IMR-90 (cell line): ENCODE measurements around the gene TP53AIP1. TPM values are rescaled to one million over a fixed set of nuclear protein-coding genes. Genes with fewer than 3 reads are reported as not detected.

Source experiments
- ATAC-seq: fragments of 200-7000 bp; cut with Tn5 transposase; 2 replicates; pipeline ENCODE4 v1.9.1; 2020; ENCODE audit warnings: low read depth, mild to moderate bottlenecking, moderate library complexity
- BruUV-seq: library from RNA; stranded (reverse); fragments of 400-500 nt; replicated peaks from 2 replicates; lab custom pipeline; 2021; lab: Mats Ljungman, UMichigan
- CTCF ChIA-PET: fragments of 300-600 bp; formaldehyde crosslinking; extraction: SDS; loops from one replicate; lab custom pipeline; 2021; ENCODE audit warnings: antibody characterized with exemption; lab: Yijun Ruan, JAX
- POLR2A ChIA-PET: fragments of 300-600 bp; sonication (Branson Sonifier 250); formaldehyde crosslinking; loops from one replicate; lab custom pipeline; 2022; ENCODE audit warnings: antibody characterized with exemption; ENCODE audit not compliant: unreplicated experiment; lab: Charles Lee
- DNase-seq: peaks from one replicate; pipeline ENCODE4 v3.0.0; 2013
- H2AFZ ChIP-seq: replicated peaks from 2 replicates; pipeline ENCODE3; 2013; ENCODE audit warnings: low read length, mild to moderate bottlenecking; ENCODE audit not compliant: poor library complexity
- H2AK5ac ChIP-seq: 2 replicates; pipeline ENCODE4 v1.6.1; 2013; ENCODE audit warnings: low read depth, low read length, inconsistent platforms
- H2AK9ac ChIP-seq: replicated peaks from 2 replicates; pipeline ENCODE3; 2013; ENCODE audit warnings: mild to moderate bottlenecking, low read depth, low read length, moderate library complexity; ENCODE audit not compliant: poor library complexity
- H2BK120ac ChIP-seq: 2 replicates; pipeline ENCODE4 v1.6.1; 2013; ENCODE audit warnings: low read depth, low read length, inconsistent platforms
- H2BK15ac ChIP-seq: 3 replicates; pipeline ENCODE4 v1.6.1; 2013; ENCODE audit warnings: low read depth, low read length, inconsistent platforms
- H2BK20ac ChIP-seq: 2 replicates; pipeline ENCODE4 v1.6.1; 2013; ENCODE audit warnings: low read depth, mild to moderate bottlenecking, inconsistent platforms, low read length, moderate library complexity
- H2BK5ac ChIP-seq: 2 replicates; pipeline ENCODE4 v1.6.1; 2013; ENCODE audit warnings: mild to moderate bottlenecking, low read depth, low read length, inconsistent platforms; ENCODE audit not compliant: poor library complexity, severe bottlenecking
- H3K14ac ChIP-seq: replicated peaks from 2 replicates; pipeline ENCODE4 v1.6.1; 2013; ENCODE audit warnings: low read depth, low read length, inconsistent platforms
- H3K18ac ChIP-seq: 2 replicates; pipeline ENCODE4 v1.6.1; 2013; ENCODE audit warnings: low read depth, low read length, control low read depth
- H3K23ac ChIP-seq: 2 replicates; pipeline ENCODE4 v1.6.1; 2013; ENCODE audit warnings: low read depth, low read length, inconsistent platforms
- H3K27ac ChIP-seq: 2 replicates; pipeline ENCODE4 v1.5.1; 2013; ENCODE audit warnings: mild to moderate bottlenecking, control low read depth, low read length; ENCODE audit not compliant: insufficient read depth
- H3K27me3 ChIP-seq: 2 replicates; pipeline ENCODE4 v1.6.1; 2013; ENCODE audit warnings: low read length; ENCODE audit not compliant: control insufficient read depth, insufficient read depth
- H3K36me3 ChIP-seq: 2 replicates; pipeline ENCODE4 v1.6.1; 2013; ENCODE audit warnings: low read length, mixed read lengths; ENCODE audit not compliant: control insufficient read depth, insufficient read depth
- H3K4ac ChIP-seq: 2 replicates; pipeline ENCODE4 v1.6.1; 2013; ENCODE audit warnings: low read depth, low read length, inconsistent platforms
- H3K4me1 ChIP-seq: 2 replicates; pipeline ENCODE4 v1.6.1; 2013; ENCODE audit warnings: low read length, mixed read lengths; ENCODE audit not compliant: control insufficient read depth, insufficient read depth
- H3K4me2 ChIP-seq: 2 replicates; pipeline ENCODE4 v1.6.1; 2013; ENCODE audit warnings: low read depth, mild to moderate bottlenecking, control low read depth, low read length, moderate library complexity
- H3K4me3 ChIP-seq: 2 replicates; pipeline ENCODE4 v1.5.1; 2013; ENCODE audit warnings: low read depth, mild to moderate bottlenecking, control low read depth, low read length, moderate library complexity; ENCODE audit not compliant: insufficient read depth
- H3K56ac ChIP-seq: 2 replicates; pipeline ENCODE4 v1.6.1; 2013; ENCODE audit warnings: low read length, inconsistent platforms; ENCODE audit not compliant: insufficient read depth; ENCODE audit errors: extremely low read depth
- H3K79me1 ChIP-seq, 2 experiments: 2 replicates each; pipeline ENCODE4 v1.6.1; 2013; ENCODE audit warnings: low read length in 2 of 2, inconsistent platforms in 1 of 2, low read depth in 1 of 2
- H3K9ac ChIP-seq: 2 replicates; pipeline ENCODE4 v1.6.1; 2013; ENCODE audit warnings: low read depth, low read length, control low read depth
- H3K9me1 ChIP-seq: 2 replicates; pipeline ENCODE4 v1.6.1; 2013; ENCODE audit warnings: low read length, inconsistent platforms; ENCODE audit not compliant: insufficient read depth
- H3K9me3 ChIP-seq: 2 replicates; pipeline ENCODE4 v1.6.1; 2013; ENCODE audit warnings: low read length; ENCODE audit not compliant: control insufficient read depth, insufficient read depth
- H4K20me1 ChIP-seq: 2 replicates; pipeline ENCODE4 v1.6.1; 2013; ENCODE audit warnings: low read length, inconsistent platforms; ENCODE audit not compliant: insufficient read depth
- H4K5ac ChIP-seq: 2 replicates; pipeline ENCODE4 v1.6.1; 2013; ENCODE audit warnings: mild to moderate bottlenecking, low read depth, low read length, control low read depth
- H4K8ac ChIP-seq, 2 experiments: 2 replicates each; pipeline ENCODE4 v1.6.1; 2013; ENCODE audit warnings: low read depth in 2 of 2, low read length in 2 of 2, control low read depth in 1 of 2, inconsistent platforms in 1 of 2
- H4K91ac ChIP-seq: 2 replicates; pipeline ENCODE4 v1.6.1; 2013; ENCODE audit warnings: low read depth, low read length, inconsistent platforms; ENCODE audit not compliant: insufficient read depth
- BHLHE40 ChIP-seq: fragments of 150-350 bp; IDR thresholded peaks from 2 replicates; pipeline ENCODE4 v1.6.1; 2016; ENCODE audit warnings: mild to moderate bottlenecking, low read depth, low read length
- WGBS, 2 experiments: methylation state at CpG; one replicate each; pipeline versions ENCODE4 v1.1.5 to v1.1.7; 2013; ENCODE audit warnings: missing lambda C conversion rate in 2 of 2; ENCODE audit not compliant: insufficient read length in 1 of 2; ENCODE audit errors: extremely low coverage in 2 of 2; 5-methylcytosine and 5-hydroxymethylcytosine counted together
- dilution Hi-C: fragments of 300-500 bp; cut with HindIII; formaldehyde crosslinking; loops from one replicate; pipeline ENCODE4 v1.14.3; 2018; ENCODE audit warnings: low sequenced_read_pairs; ENCODE audit not compliant: unreplicated experiment
- in situ Hi-C: fragments of 300-500 bp; cut with MboI; formaldehyde crosslinking; loops from 3 replicates; pipeline ENCODE4 v1.14.3; 2019; ENCODE audit warnings: low sequenced_read_pairs, inconsistent platforms, mixed read lengths
- intact Hi-C: fragments of 100-400 bp; cut with micrococcal nuclease; formaldehyde crosslinking; loops from 2 replicates; pipeline ENCODE4 v1.10.0; 2022
- polyA plus RNA-seq, 3 experiments: library from polyadenylated mRNA; depleted of rRNA; stranded (reverse); fragments of >200 nt; gene quantifications; 2 replicates each; pipeline ENCODE4 v1.2.3, GENCODE V29; 2012; ENCODE audit warnings: low replicate concordance in 1 of 3
- total RNA-seq: library from RNA; depleted of rRNA; stranded (reverse); fragments of >200 nt; gene quantifications from 2 replicates; pipeline ENCODE4 v1.2.3, GENCODE V29; 2012

TP53AIP1 gene
- total and polyA plus RNA-seq, 2 of the 4 experiments (the other 2 are of a cell fraction), result not detected

DNA sequence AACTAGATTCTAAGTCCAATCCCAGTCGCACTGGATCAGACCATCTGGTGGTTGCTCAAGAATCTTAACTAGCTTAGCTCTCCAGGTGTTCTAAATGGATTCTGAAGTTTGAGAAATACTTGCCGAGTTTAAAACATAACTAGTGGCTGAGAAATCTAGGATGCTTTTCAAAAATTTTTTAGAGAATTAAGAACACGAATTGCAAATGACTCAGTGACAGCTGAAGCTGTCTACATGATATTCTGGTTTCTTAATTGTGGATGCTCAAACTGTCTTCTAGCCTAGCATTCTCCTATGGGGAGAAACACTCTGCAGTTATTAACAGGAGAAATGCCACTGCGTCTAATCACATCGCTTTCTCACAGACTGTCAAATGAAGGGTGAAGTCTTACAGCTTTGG is 20.2 kb upstream of the TP53AIP1 start:
- ChIA-PET POLR2A (no interaction called here), CTCF (interaction anchor here (1.2 to 1.4 kb wide), 2 partner anchors 78 to 805 kb away, joined by 3 to 4 read pairs; no protein-coding TSS in a partner anchor)
- Histone ChIP-seq H2AK9ac (no peak overlapping the region), H3K27ac (no peak overlapping the region), H3K14ac (no peak overlapping the region), H2AK5ac (no peak overlapping the region), H3K36me3 (no peaks in the 10 kb centered on the region), H4K91ac (no peak overlapping the region), H3K9me3 (no peaks in the 10 kb centered on the region), H2AFZ (no peak overlapping the region), H3K9ac (no peak overlapping the region), H3K4me1 (no peaks in the 10 kb centered on the region), H2BK15ac (no peak overlapping the region), H4K20me1 (no peaks in the 10 kb centered on the region), H4K8ac (no peak overlapping the region), H2BK120ac (no peak overlapping the region), H3K4me2 (no peak overlapping the region), H3K56ac (no peak overlapping the region), H2BK5ac (no peak overlapping the region), H4K5ac (no peak overlapping the region), H3K4ac (no peak overlapping the region), H3K9me1 (no peaks in the 10 kb centered on the region), H3K27me3 (peaks cover 3% of the 10 kb centered on the region; the same call in 1 of the 2 replicates), H3K18ac (no peak overlapping the region), H2BK20ac (no peak overlapping the region), H3K23ac (no peak overlapping the region), H3K4me3 (no peak overlapping the region), H3K79me1 (no peaks in the 10 kb centered on the region)
- dilution Hi-C loops (no loop called here), intact Hi-C loops (no loop called here), in situ Hi-C loops (loop anchor here (25.0 kb wide), 2 partner anchors 801 to 926 kb away; no protein-coding TSS in a partner anchor)
- no TSS peak for BruUV-seq
- DNase-seq (no peak), ATAC-seq (no peak)
- no CpG with 5 or more reads among the region's 5 CpGs for WGBS, 2 experiments
- TF ChIP-seq BHLHE40, result no peak
